ENCODE data around the gene SMAD3. TPM values are rescaled to one million over a fixed set of nuclear protein-coding genes. Genes with fewer than 3 reads are reported as not detected.
A peak's percentile ranks its signal among the peaks of the same experiment; 100 is the strongest.

The SMAD3 gene
- total RNA-seq, 1 experiment from 2014 or later: 54.8 TPM

- Mint-ChIP-seq H3K4me3 (ENCODE audit: unreplicated experiment) (no peak overlapping the region), H3K36me3 (ENCODE audit: insufficient read depth, unreplicated experiment) (peaks cover 23% of the 10 kb centered on the region), H3K27ac (ENCODE audit: unreplicated experiment) (peak overlapping the region; percentile 93), H3K9me3 (ENCODE audit: unreplicated experiment) (no peaks in the 10 kb centered on the region), H3K4me1 (ENCODE audit: low read depth, unreplicated experiment) (peaks cover 52% of the 10 kb centered on the region), H3K27me3 (ENCODE audit: insufficient read depth, unreplicated experiment) (no peaks in the 10 kb centered on the region)
- Histone ChIP-seq H3K4me3 (ENCODE audit: low read depth, low read length) (no peak overlapping the region), H3K36me3 (ENCODE audit: control insufficient read depth, insufficient read depth, low read length) (no peaks in the 10 kb centered on the region), H3K9me3 (no peaks in the 10 kb centered on the region), H3K4me1 (peaks cover 62% of the 10 kb centered on the region), H3K27me3 (replicated peaks; ENCODE audit: control insufficient read depth, insufficient read depth, low read length) (no peaks in the 10 kb centered on the region)
- ChIA-PET POLR2A (no interaction called here), CTCF (no interaction called here)
- DNase-seq: no peak
- no TSS peak for BruUV-seq (replicated peaks)
- no peak for TF ChIP-seq CTCF (IDR thresholded peaks at IDR 0.05; ENCODE audit: insufficient read depth in 1 of 2, low read depth in 1 of 2, low read length in 1 of 2, severe bottlenecking in 1 of 2, unreplicated experiment in 1 of 2)
- intact Hi-C loops (cut with micrococcal nuclease; ENCODE audit: unreplicated experiment): loop anchor here (2.0 kb wide), 2 partner anchors 71 to 81 kb away; partner anchors contain the start of gene SMAD3
Observed at GRCh38 chr15:67145710-67146109, 80.3 kb downstream of the SMAD3 start.

GRCh38 chr15:67146234-67146633 is 80.8 kb downstream of the SMAD3 start:
- H3K4me3 ChIP-seq (ENCODE audit: low read depth, low read length): no peak overlapping the region
- ChIA-PET CTCF (no interaction called here), POLR2A (no interaction called here)
- H3K27ac Mint-ChIP-seq (ENCODE audit: unreplicated experiment): peak overlapping the region; percentile 93
- H3K27me3 ChIP-seq (replicated peaks; ENCODE audit: control insufficient read depth, insufficient read depth, low read length): no peaks in the 10 kb centered on the region
- H3K9me3 ChIP-seq: no peaks in the 10 kb centered on the region
- peaks cover 21% of the 10 kb centered on the region for H3K36me3 Mint-ChIP-seq (ENCODE audit: insufficient read depth, unreplicated experiment)
- no peaks in the 10 kb centered on the region for H3K36me3 ChIP-seq (ENCODE audit: control insufficient read depth, insufficient read depth, low read length)
- intact Hi-C loops (cut with micrococcal nuclease; ENCODE audit: unreplicated experiment): loop anchor here (2.0 kb wide), 2 partner anchors 71 to 81 kb away; partner anchors contain the start of gene SMAD3
- H3K4me1 ChIP-seq: peaks cover 66% of the 10 kb centered on the region
- H3K27me3 Mint-ChIP-seq (ENCODE audit: insufficient read depth, unreplicated experiment): no peaks in the 10 kb centered on the region
- TF ChIP-seq CTCF (IDR thresholded peaks at IDR 0.05; ENCODE audit: insufficient read depth in 1 of 2, low read depth in 1 of 2, low read length in 1 of 2, severe bottlenecking in 1 of 2, unreplicated experiment in 1 of 2): no peak
- H3K9me3 Mint-ChIP-seq (ENCODE audit: unreplicated experiment): no peaks in the 10 kb centered on the region
- no TSS peak for BruUV-seq (replicated peaks)
- H3K4me3 Mint-ChIP-seq (ENCODE audit: unreplicated experiment): peak overlapping the region; percentile 55
- H3K4me1 Mint-ChIP-seq (ENCODE audit: low read depth, unreplicated experiment): peaks cover 53% of the 10 kb centered on the region
- no peak for DNase-seq

GRCh38 chr15:67146875-67147381 is 81.5 kb downstream of the SMAD3 start:
- ChIA-PET POLR2A (no interaction called here), CTCF (interaction anchor here (1.2 kb wide), 1 partner anchor 12 kb away, joined by 5 read pairs; no protein-coding TSS in a partner anchor)
- Histone ChIP-seq H3K27me3 (replicated peaks; ENCODE audit: control insufficient read depth, insufficient read depth, low read length) (no peaks in the 10 kb centered on the region), H3K36me3 (ENCODE audit: control insufficient read depth, insufficient read depth, low read length) (no peaks in the 10 kb centered on the region), H3K9me3 (no peaks in the 10 kb centered on the region), H3K4me3 (ENCODE audit: low read depth, low read length) (no peak overlapping the region), H3K4me1 (peaks cover 72% of the 10 kb centered on the region)
- H3K4me1 Mint-ChIP-seq (ENCODE audit: low read depth, unreplicated experiment): peaks cover 52% of the 10 kb centered on the region
- no TSS peak for BruUV-seq (replicated peaks)
- intact Hi-C loops (cut with micrococcal nuclease; ENCODE audit: unreplicated experiment): loop anchor here (1.0 to 2.0 kb wide), 3 partner anchors 12 to 82 kb away; partner anchors contain the start of gene SMAD3
- no peaks in the 10 kb centered on the region for H3K9me3 Mint-ChIP-seq (ENCODE audit: unreplicated experiment)
- peak overlapping the region; percentile 93 for H3K27ac Mint-ChIP-seq (ENCODE audit: unreplicated experiment)
- peak overlapping the region; percentile 55 for H3K4me3 Mint-ChIP-seq (ENCODE audit: unreplicated experiment)
- H3K36me3 Mint-ChIP-seq (ENCODE audit: insufficient read depth, unreplicated experiment): peaks cover 21% of the 10 kb centered on the region
- H3K27me3 Mint-ChIP-seq (ENCODE audit: insufficient read depth, unreplicated experiment): no peaks in the 10 kb centered on the region
- peak; percentile 82 to 87 for DNase-seq
- TF ChIP-seq CTCF (IDR thresholded peaks at IDR 0.05; ENCODE audit: insufficient read depth in 1 of 2, low read depth in 1 of 2, low read length in 1 of 2, severe bottlenecking in 1 of 2, unreplicated experiment in 1 of 2): no peak
